WTC11 (cell line): ENCODE results near the gene CCL4.

Experiments
- ATF3 ChIP-seq: sonication (generic); formaldehyde crosslinking; conservative IDR thresholded peaks from 2 replicates; pipeline ENCODE4 v1.8.1; 2022; ENCODE audit warnings: mild to moderate bottlenecking, missing genetic modification reagents
- CTCF ChIP-seq: fragments of 200-600 bp; IDR thresholded peaks from 2 replicates; pipeline ENCODE4 v1.8.0; 2022; ENCODE audit warnings: antibody characterized with exemption
- ESRRA ChIP-seq: sonication (generic); formaldehyde crosslinking; IDR thresholded peaks from 2 replicates; pipeline ENCODE4 v1.8.1; 2022; ENCODE audit warnings: mild to moderate bottlenecking, missing genetic modification reagents, borderline replicate concordance
- ETV6 ChIP-seq: sonication (generic); formaldehyde crosslinking; IDR thresholded peaks from 2 replicates; pipeline ENCODE4 v1.8.1; 2022; ENCODE audit warnings: mild to moderate bottlenecking, missing genetic modification reagents
- IRF2 ChIP-seq: sonication (generic); formaldehyde crosslinking; IDR thresholded peaks from 2 replicates; pipeline ENCODE4 v1.8.0; 2022; ENCODE audit warnings: low read depth, missing genetic modification reagents, borderline replicate concordance
- JAZF1 ChIP-seq: fragments of 250-450 bp; sonication (Bioruptor Pico); IDR thresholded peaks from 2 replicates; pipeline ENCODE4 v1.9.0; 2021; ENCODE audit warnings: moderate library complexity, mild to moderate bottlenecking, inconsistent platforms
- JUN ChIP-seq: sonication (generic); formaldehyde crosslinking; IDR thresholded peaks from 2 replicates; pipeline ENCODE4 v1.8.0; 2023; ENCODE audit warnings: mild to moderate bottlenecking, missing genetic modification reagents
- MAX ChIP-seq: sonication (generic); formaldehyde crosslinking; IDR thresholded peaks from 2 replicates; pipeline ENCODE4 v1.8.0; 2022; ENCODE audit warnings: mild to moderate bottlenecking, missing genetic modification reagents
- SP1 ChIP-seq: sonication (generic); formaldehyde crosslinking; conservative IDR thresholded peaks from 2 replicates; pipeline ENCODE4 v1.8.1; 2022; ENCODE audit warnings: missing genetic modification reagents
- TCF7 ChIP-seq: sonication (generic); formaldehyde crosslinking; IDR thresholded peaks from 2 replicates; pipeline ENCODE4 v1.8.0; 2022; ENCODE audit warnings: mild to moderate bottlenecking, low read depth, missing genetic modification reagents, moderate library complexity
- ZNF219 ChIP-seq: sonication (generic); formaldehyde crosslinking; IDR thresholded peaks from 2 replicates; pipeline ENCODE4 v1.8.0; 2023; ENCODE audit warnings: missing genetic modification reagents, mild to moderate bottlenecking, borderline replicate concordance
- ZNF671 ChIP-seq: fragments of 250-450 bp; sonication (Bioruptor Pico); IDR thresholded peaks from 2 replicates; pipeline ENCODE4 v1.8.0; 2021; ENCODE audit warnings: mild to moderate bottlenecking

GRCh38 chr17:36151891-36152638 lies 48.4 kb downstream of the CCL4 start:
- TF ChIP-seq TCF7 (CRISPR knock-in tag) (no peak), CTCF (no peak), ETV6 (CRISPR knock-in tag) (no peak), ATF3 (no peak), ESRRA (CRISPR knock-in tag) (no peak), SP1 (no peak), ZNF671 (CRISPR knock-in tag) (no peak), MAX (CRISPR knock-in tag) (no peak), ZNF219 (CRISPR knock-in tag) (no peak), JAZF1 (no peak), JUN (CRISPR knock-in tag) (no peak), IRF2 (no peak)
